ENCODE measurements around the gene SLC38A2.
A peak's percentile ranks its signal among the peaks of the same experiment; 100 is the strongest.

The SLC38A2 gene

GRCh38 chr12:46362895-46363581 lies 9.5 kb downstream of the SLC38A2 start:
- DNase-seq (ENCODE audit: low read depth in 2 of 2, low spot score in 1 of 2), result no peak

- DNase-seq (ENCODE audit: low read depth in 2 of 2, low spot score in 1 of 2), result no peak
These were observed 10.9 kb downstream of the SLC38A2 start for GRCh38 chr12:46361667-46362034.

GRCh38 chr12:46360908-46361666 lies 11.5 kb downstream of the SLC38A2 start:
- no peak for DNase-seq (ENCODE audit: low read depth in 2 of 2, low spot score in 1 of 2)

GRCh38 chr12:46360370-46360769 lies 12.2 kb downstream of the SLC38A2 start:
- no peak for DNase-seq (ENCODE audit: low read depth in 2 of 2, low spot score in 1 of 2)

DNA sequence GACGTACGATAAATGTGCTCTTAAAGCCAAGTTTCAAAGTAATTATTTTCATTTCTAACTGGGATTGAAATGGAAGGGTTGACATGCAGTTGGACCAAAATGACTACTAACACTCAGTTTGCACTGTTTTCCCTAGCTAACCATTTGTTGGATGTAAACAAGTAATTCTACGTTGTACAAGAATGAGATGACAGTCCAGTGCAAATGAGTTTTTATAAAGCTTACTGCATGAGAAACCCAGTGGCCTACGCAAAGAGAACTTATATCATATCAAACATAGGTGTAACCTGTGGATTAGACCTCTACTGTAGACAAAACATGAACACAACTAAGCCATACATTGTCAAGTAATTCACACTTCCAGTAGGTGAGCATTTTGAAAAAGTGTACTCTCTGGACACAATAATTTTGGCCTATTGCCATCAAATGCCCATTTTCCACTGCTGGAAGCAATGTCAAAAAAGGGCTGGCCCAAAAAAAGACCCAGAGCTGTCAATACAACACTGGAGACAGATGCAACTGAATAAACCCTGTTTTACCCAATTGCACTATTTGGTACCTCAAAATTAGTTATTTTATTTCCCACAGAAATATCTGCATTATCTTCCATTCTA lies 12.8 kb downstream of the SLC38A2 start:
- DNase-seq (ENCODE audit: low read depth in 2 of 2, low spot score in 1 of 2), result no peak

DNA sequence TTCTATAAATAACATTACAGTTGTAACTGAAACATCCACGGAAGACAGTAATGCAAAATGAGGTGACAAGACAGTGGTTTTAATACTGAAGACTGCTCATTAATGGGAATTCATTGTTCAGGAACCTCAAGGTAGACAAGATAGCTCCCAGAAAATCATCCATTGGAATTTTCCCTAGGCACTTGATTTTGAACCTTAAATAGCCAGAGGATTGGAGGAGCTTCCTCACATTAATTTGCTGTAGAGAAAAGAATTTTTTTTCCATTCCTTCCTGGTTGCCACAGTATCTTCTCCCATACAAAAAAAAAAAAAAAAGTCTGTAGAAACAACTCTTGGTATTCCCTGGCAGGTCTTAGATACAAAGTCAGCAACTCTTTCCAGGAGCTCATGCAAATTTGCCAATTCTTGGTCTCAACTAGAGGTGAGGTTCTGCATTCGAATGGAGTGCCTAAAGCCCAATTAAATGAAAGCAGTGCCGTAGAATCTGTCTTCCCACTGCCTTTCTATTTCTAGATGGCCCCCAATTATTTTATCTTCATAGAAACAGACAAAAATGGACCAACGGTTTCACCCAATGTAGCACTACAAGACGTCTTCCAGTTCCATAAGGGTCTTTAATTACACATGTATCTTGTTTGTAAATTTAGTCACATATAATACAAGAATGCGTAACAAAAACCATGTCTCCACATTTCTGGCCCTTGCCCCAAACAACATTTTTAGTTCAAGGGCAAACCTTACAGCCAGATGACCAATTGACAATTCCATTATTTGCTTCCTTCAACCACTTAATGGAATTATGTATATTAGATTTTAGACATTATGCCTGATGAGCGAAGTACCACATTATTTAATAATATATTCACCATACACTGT lies 13.5 kb downstream of the SLC38A2 start:
- DNase-seq (ENCODE audit: low read depth in 2 of 2, low spot score in 1 of 2), result no peak

DNA sequence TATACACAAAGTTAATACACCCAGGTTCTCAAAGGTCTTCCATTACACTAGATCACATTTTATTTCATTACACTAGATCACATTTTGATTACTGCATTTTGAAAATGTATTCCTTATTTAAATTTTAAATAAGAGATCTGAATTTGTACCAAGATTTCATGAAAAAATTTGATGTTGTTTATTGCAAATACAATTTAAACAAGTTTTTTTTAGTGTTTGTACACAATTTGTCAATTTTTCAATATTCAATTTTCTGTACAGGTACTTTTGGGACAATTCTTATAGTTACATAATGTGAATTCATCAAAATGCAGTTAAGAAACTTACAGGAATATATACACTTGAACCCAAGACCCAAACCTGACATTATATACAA lies 14.3 kb downstream of the SLC38A2 start:
- no peak for DNase-seq (ENCODE audit: low read depth in 2 of 2, low spot score in 1 of 2)

- DNase-seq (ENCODE audit: low read depth in 2 of 2, low spot score in 1 of 2), result no peak
These were observed 14.9 kb downstream of the SLC38A2 start for GRCh38 chr12:46357438-46358324.

DNA sequence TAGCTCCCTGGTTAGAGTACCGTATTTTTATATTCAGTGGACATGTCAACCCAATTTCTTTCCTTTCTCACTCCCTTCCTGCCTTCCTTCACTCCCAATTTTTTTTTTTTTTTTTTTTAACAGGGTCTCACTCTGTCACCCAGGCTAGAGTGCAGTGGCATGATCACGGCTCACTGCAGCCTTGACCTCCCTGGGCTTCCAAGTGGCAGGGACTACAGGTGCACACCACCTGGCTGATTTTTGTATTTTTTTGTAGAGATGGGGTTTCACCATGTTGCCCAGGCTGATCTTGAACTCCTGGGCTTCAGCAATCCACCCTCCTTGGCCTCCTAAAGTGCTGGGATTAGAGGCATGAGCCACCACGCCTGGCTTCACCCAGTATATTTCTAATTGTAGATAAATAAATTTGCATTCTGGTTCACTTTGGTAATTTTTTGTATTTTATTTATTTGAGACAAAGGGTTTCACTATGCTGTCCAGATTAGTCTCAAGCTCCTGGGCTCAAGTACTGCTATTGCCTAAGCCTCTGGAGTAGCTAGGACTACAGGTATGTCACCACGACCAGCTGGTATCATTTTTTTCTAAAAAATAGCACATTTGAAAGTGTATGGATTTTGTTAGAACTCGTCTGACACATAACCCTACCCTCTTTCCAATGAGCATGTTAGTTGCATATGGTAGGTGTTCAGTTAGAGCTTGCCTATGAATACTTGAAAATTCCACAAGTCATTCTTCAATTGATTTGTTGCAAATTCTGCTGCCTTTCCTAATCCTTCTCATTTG lies 15.7 kb downstream of the SLC38A2 start:
- DNase-seq (ENCODE audit: low read depth in 2 of 2, low spot score in 1 of 2), result no peak

DNA sequence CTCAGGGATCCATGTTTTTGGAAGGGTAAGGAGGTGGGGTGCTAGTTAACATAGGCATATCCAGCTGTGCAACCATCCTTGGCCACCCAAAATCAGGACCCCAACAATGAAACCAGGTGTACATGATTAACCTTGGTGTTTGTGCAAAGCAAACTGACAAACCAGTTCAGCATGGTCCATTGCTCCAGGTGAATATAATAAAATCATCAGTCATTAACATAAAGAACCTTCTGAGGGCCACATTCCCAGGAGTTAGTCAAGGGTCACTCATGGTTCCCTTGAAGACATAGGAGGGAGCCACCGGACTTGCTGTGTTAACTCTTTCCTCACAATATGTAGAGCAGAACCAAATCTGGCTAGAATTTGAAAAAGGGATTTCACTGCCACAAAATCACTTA lies 17.8 kb downstream of the SLC38A2 start:
- DNase-seq (ENCODE audit: low read depth in 2 of 2, low spot score in 1 of 2), result no peak

DNA sequence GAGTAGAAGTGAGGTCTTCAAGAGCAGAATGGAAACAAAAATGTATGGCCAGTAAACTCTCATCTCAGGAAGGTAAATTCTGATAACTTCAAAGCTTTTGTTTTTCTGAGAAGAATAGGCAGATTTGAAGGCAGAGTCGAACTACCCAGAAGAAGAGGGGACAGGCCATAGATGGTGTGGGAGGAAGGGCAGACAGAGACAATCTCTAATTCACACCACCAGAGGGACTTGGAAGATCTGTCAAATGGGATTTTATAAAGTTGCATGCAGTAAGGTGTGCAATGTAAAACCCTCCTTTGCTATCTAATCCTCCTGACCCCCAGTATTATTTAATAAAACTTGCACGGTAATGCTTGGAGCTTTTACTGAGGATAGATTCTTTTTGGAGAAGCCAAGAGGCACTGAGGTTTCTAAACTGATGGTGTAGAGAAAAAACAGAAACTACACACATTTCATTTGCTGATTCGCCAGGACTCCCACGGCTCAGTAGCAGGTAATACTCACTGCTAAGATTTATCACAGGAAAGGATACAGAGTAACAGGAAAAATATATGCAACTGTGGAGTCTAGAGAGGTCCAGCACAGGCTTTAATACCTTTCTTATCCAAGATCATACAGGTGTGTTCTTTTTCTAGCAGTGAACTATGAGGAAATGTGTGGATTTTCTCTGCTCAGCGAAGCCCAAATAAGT lies 18.3 kb downstream of the SLC38A2 start:
- no peak for DNase-seq (ENCODE audit: low read depth in 2 of 2, low spot score in 1 of 2)

DNA sequence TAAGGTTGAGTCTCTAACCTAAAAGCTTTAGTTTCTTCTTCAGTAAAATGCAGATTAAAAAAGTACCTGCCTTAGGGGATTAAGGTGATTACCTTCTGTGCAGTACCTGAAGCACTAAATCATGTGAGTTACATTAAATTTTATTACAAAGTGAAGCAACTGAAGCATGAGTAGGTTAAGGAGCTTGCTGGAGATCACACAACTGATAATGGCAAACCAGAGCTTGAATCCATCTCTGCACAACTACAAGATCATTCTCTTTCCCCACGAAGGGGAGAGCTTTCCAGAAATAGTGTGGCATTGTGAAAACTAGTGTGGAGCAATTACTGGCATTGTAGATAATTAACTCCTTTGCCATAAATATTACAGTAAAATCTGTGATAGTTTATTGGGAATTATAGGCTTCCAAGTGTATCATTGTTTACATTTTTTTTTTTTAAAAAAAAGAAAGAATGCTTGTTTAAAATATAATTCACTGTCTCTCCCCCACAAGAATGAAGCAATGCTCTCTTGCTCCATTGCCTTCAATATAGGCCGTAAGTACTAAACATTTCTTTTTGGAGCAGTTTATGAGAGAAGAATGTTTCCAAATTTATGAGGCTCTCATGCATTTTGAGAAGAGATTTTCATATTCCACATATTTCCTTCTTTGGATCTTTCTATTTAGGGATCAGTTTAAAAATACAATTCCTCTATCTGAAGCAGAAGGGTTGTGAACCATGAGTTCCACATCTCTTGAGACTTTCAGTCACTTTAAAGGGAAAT lies 20.5 kb downstream of the SLC38A2 start:
- DNase-seq (ENCODE audit: low read depth in 2 of 2, low spot score in 1 of 2), result no peak

- DNase-seq (ENCODE audit: low read depth in 2 of 2, low spot score in 1 of 2), result no peak
These were observed 21.4 kb downstream of the SLC38A2 start for GRCh38 chr12:46351138-46351537.

DNA sequence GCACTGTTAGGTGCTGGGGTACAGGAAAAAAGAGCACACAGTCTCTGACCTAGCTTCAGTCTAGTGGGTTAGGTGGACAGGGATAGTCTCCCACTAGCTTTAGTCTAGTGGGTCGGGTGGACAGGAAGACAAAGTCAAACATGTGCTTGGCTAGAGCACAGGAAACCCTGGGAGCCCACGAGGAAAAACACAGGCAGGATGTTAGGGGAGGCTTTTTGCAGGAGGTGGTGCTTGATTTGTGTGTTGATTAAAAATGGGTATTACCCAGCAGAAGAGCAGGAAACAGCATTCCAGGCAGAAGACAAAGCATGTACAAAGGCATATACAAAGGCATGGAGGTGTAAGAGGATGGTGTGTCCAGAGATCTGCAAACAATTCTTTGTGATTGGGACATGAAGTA lies 23.3 kb downstream of the SLC38A2 start:
- no peak for DNase-seq (ENCODE audit: low read depth in 2 of 2, low spot score in 1 of 2)

GRCh38 chr12:46343118-46343852 lies 29.3 kb downstream of the SLC38A2 start:
- no peak for DNase-seq (ENCODE audit: low read depth in 2 of 2, low spot score in 1 of 2)

DNA sequence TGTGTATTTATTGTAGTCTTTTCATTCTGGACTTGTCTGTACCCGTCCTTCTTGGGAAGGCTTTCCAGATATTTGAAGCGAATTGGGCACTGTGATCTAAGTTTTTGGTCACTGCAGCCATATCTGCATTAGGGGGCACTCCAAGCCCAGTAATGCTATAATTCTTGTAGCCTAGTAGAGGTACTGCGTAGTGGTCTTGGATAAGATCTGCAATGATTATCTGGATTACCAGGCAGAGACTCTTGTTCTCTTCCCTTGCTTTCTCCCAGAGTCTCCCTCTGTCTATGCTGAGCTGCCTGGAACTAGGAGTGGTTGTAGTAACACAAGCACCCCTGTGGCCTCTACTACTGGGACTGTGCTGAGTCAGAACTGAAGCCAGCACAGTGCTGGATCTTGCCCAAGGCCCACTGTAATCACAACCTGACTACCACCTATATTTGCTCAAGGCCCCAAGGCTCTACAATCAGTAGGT lies 30.0 kb downstream of the SLC38A2 start:
- DNase-seq (ENCODE audit: low read depth in 2 of 2, low spot score in 1 of 2), result peak in 1 of 2 donors; percentile 16

GRCh38 chr12:46339051-46339450 lies 33.5 kb downstream of the SLC38A2 start:
- DNase-seq (ENCODE audit: low read depth in 2 of 2, low spot score in 1 of 2), result no peak

DNA sequence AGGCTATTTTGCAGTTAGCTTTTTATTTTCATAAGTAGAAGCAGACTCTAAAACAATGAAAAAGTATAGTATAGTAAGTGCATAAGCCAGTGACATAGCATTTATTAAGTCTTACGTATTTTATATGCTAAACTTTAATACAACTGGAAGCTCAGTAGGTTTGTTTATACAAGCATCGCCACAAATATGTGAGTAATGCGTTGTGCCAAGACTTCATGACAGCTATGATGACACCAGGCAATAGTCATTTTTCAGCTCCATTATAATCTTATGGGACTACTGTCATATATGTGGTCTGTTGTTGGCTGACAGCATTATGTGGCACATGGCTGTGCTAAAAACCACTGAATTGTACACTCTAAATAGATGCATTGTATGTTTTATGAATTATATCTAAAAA lies 40.3 kb downstream of the SLC38A2 start:
- no peak for DNase-seq (ENCODE audit: low read depth in 2 of 2, low spot score in 1 of 2)

Measured in stimulated activated CD8-positive, alpha-beta memory T cell treated with anti-CD3 and anti-CD28 coated beads, Interleukin-4, amount 100 ng/mL, for 4 hours (primary cell).